PC-3 (cell line): ENCODE measurements around the gene KISS1. TPM values are rescaled to one million over a fixed set of nuclear protein-coding genes. Genes with fewer than 3 reads are reported as not detected.

Experiments used
- ATAC-seq: fragments of 200-7000 bp; cut with Tn5 transposase; 2 replicates; pipeline ENCODE4 v1.9.1; 2020; ENCODE audit warnings: mild to moderate bottlenecking, moderate library complexity
- BruUV-seq: library from RNA; stranded (reverse); fragments of 400-500 nt; replicated peaks from 2 replicates; lab custom pipeline; 2021; lab: Mats Ljungman, UMichigan
- CTCF ChIA-PET: fragments of 300-600 bp; sonication (Branson Sonifier 250); formaldehyde crosslinking; loops from one replicate; lab custom pipeline; 2022; ENCODE audit warnings: antibody characterized with exemption; lab: Charles Lee
- POLR2A ChIA-PET: fragments of 300-600 bp; sonication (Branson Sonifier 250); formaldehyde crosslinking; loops from one replicate; lab custom pipeline; 2022; ENCODE audit warnings: antibody characterized with exemption; ENCODE audit not compliant: unreplicated experiment; lab: Charles Lee
- DNase-seq: peaks from one replicate; pipeline ENCODE4 v3.0.0-alpha.2; 2015
- H2AFZ ChIP-seq: fragments of 300-600 bp; sonication (generic); 2 replicates; pipeline ENCODE4 v1.6.0; 2016; ENCODE audit warnings: antibody characterized with exemption, low read length
- H3F3A ChIP-seq: fragments of 300-600 bp; sonication (generic); one replicate; pipeline ENCODE4 v1.6.0; 2017; ENCODE audit warnings: antibody characterized with exemption, low read length, control low read depth, mild to moderate bottlenecking; ENCODE audit not compliant: unreplicated experiment
- H3K27ac ChIP-seq: fragments of 300-600 bp; sonication (generic); 2 replicates; pipeline ENCODE4 v1.5.1; 2016; ENCODE audit warnings: mild to moderate bottlenecking, low read length
- H3K27me3 ChIP-seq: fragments of 300-600 bp; sonication (generic); 2 replicates; pipeline ENCODE4 v1.6.1; 2016; ENCODE audit warnings: low read length, mixed read lengths
- H3K36me3 ChIP-seq: fragments of 300-600 bp; sonication (generic); 2 replicates; pipeline ENCODE4 v1.6.1; 2016; ENCODE audit warnings: low read depth, mixed run types, low read length, mixed read lengths
- H3K4me1 ChIP-seq: fragments of 300-600 bp; sonication (generic); 2 replicates; pipeline ENCODE4 v1.5.1; 2016; ENCODE audit warnings: low read length; ENCODE audit not compliant: insufficient read depth
- H3K4me2 ChIP-seq: fragments of 300-600 bp; sonication (generic); 2 replicates; pipeline ENCODE4 v1.6.0; 2016; ENCODE audit warnings: low read length
- H3K4me3 ChIP-seq: fragments of 300-600 bp; sonication (generic); 2 replicates; pipeline ENCODE4 v1.5.1; 2016; ENCODE audit warnings: mild to moderate bottlenecking, low read length, mixed read lengths
- H3K79me2 ChIP-seq: fragments of 300-600 bp; sonication (generic); 2 replicates; pipeline ENCODE4 v1.6.1; 2017; ENCODE audit warnings: low read length, mixed read lengths
- H3K9ac ChIP-seq: fragments of 300-600 bp; sonication (generic); 2 replicates; pipeline ENCODE4 v1.6.0; 2016; ENCODE audit warnings: mild to moderate bottlenecking, low read length
- H3K9me2 ChIP-seq: fragments of 300-600 bp; sonication (generic); replicated peaks from 2 replicates; pipeline ENCODE4 v1.6.1; 2016; ENCODE audit warnings: mixed run types, low read length, mixed read lengths
- H3K9me3 ChIP-seq: fragments of 300-600 bp; sonication (generic); 2 replicates; pipeline ENCODE4 v1.6.1; 2016; ENCODE audit warnings: low read length, mixed read lengths
- H4K20me1 ChIP-seq: fragments of 300-600 bp; sonication (generic); 2 replicates; pipeline ENCODE4 v1.6.1; 2016; ENCODE audit warnings: low read length, mixed read lengths
- EZH2 ChIP-seq: fragments of 300-600 bp; sonication (generic); IDR thresholded peaks from one replicate; pipeline ENCODE4 v1.6.1; 2017; ENCODE audit warnings: antibody characterized with exemption, mild to moderate bottlenecking, low read length; ENCODE audit not compliant: unreplicated experiment
- EZH2phosphoT487 ChIP-seq: fragments of 300-600 bp; sonication (generic); IDR thresholded peaks from 2 replicates; pipeline ENCODE4 v1.6.1; 2018; ENCODE audit warnings: mild to moderate bottlenecking, antibody characterized with exemption, low read length, borderline replicate concordance
- intact Hi-C: fragments of 100-400 bp; cut with micrococcal nuclease; formaldehyde crosslinking; loops from 2 replicates; pipeline ENCODE4 v1.9.0; 2023
- total RNA-seq: library from RNA; depleted of rRNA; stranded (reverse); fragments of >200 nt; gene quantifications from 2 replicates; pipeline ENCODE4 v1.2.3, GENCODE V29; 2014
- TF ChIP-seq, protein P1 (sequence below): fragments of 300-600 bp; sonication (generic); conservative IDR thresholded peaks from 2 replicates; pipeline ENCODE4 v1.5.1; 2017; ENCODE audit warnings: antibody characterized with exemption, low read depth, mild to moderate bottlenecking, low read length

The KISS1 gene
- total RNA-seq, 1 experiment from 2014 or later, result 12.3 TPM

DNA sequence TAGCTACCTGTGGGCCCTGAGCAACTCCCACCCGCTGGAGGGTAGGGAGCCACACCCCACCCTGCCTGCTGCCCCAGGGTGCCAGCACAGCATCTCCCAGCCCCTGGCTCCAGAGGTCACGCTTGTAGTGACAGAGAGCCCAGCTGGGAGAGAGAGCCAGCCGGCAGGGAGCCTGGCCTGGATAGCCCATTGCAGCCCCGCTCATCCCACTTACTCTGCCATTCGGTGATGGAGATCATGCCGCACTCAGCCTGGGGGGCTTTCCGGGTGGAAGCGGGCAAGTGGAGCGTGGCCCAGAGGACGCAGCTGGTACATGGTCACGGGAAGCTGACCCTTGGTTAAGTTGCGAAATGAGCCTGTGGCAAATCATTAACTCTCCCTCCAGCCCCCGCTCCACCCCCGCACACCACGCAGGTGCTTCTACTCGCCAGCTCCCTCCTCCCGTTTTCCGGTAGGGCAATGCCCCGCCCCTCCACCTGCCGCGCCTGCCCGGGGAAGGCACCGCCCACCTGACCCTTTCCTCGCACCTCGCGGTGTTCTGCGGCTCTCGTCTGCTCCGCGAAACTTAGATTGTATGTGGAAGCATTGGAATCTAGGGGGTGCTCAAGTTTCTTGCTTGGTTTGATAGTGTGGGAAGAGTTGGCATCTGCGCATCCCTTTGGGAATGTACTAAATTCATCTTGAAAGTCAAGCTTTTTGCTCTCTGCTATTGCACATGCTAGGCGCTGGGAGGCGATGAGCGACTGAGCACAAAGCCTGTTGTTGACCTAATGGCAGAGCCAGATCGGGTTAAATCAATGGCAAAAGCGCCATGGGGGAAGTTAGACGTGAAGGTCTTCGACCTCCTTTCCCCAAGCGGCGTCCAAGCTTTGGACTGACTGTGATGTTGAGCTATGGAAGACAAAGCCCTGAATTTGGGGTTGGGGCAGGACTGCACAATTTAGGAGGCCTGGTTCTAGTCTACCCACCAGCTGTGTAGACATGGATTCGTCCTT lies 17.7 kb upstream of the KISS1 start, which contains the start of gene GOLT1A:
GOLT1A (minus strand) TSS at position 321 of the 995 bp plus-strand sequence; CDS start at position 239, 82 bp downstream.
- Histone ChIP-seq H3F3A (no peaks in the 10 kb centered on the region), H3K9me3 (no peaks in the 10 kb centered on the region), H3K79me2 (no peaks in the 10 kb centered on the region), H3K4me1 (peaks cover 3% of the 10 kb centered on the region; the same call in 1 of the 2 replicates), H3K9ac (no peak within 1 kb of the TSS), H3K27ac (0 out of 2 replicates have a peak within 1 kb of the TSS, but pooled peaks have one; percentile 6), H3K36me3 (no peaks in the 10 kb centered on the region), H2AFZ (peak within 1 kb of the TSS; percentile 64), H3K27me3 (no peaks in the 10 kb centered on the region), H4K20me1 (no peaks in the 10 kb centered on the region), H3K4me3 (peak within 1 kb of the TSS; percentile 51), H3K4me2 (peak within 1 kb of the TSS; percentile 70), H3K9me2 (no peaks in the 10 kb centered on the region)
- peak; percentile 82 for DNase-seq
- CTCF ChIA-PET, result interaction anchor here (0.6 to 1.6 kb wide), 6 partner anchors 15 to 185 kb away, joined by 3 to 7 read pairs (median 4); no protein-coding TSS in a partner anchor
- POLR2A ChIA-PET, result no interaction called here
- ATAC-seq, result peak; percentile 84
- intact Hi-C loops, result no loop called here
- TF ChIP-seq EZH2phosphoT487, result no peak
- TF ChIP-seq, protein P1, sequence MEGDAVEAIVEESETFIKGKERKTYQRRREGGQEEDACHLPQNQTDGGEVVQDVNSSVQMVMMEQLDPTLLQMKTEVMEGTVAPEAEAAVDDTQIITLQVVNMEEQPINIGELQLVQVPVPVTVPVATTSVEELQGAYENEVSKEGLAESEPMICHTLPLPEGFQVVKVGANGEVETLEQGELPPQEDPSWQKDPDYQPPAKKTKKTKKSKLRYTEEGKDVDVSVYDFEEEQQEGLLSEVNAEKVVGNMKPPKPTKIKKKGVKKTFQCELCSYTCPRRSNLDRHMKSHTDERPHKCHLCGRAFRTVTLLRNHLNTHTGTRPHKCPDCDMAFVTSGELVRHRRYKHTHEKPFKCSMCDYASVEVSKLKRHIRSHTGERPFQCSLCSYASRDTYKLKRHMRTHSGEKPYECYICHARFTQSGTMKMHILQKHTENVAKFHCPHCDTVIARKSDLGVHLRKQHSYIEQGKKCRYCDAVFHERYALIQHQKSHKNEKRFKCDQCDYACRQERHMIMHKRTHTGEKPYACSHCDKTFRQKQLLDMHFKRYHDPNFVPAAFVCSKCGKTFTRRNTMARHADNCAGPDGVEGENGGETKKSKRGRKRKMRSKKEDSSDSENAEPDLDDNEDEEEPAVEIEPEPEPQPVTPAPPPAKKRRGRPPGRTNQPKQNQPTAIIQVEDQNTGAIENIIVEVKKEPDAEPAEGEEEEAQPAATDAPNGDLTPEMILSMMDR, result peak; percentile 73
- no TSS peak for BruUV-seq

DNA sequence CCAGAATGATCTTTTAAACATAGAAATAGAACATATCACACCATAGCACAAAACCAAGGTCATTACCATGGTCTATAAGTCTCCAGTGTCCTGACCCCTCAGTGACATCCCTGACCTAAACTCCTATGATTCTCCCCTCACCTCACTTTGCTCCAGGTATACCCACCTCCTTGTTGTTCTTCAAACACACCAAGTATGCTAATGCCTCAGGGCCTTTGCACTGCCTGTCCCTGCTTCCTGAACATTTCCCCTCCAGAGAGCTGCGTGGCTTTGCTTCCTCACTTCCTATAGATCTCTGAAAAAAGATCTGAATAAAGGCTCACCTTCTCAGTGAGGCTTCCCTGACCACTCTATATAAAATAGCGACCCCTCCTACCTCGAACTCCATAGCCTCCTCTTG lies 16.4 kb upstream of the KISS1 start:
- no peak overlapping the region for H3K9ac ChIP-seq
- no peak overlapping the region for H3K27ac ChIP-seq
- no peak for ATAC-seq
- H3K4me3 ChIP-seq, result no peak overlapping the region
- BruUV-seq, result no TSS peak
- no peaks in the 10 kb centered on the region for H4K20me1 ChIP-seq
- H3K9me3 ChIP-seq, result no peaks in the 10 kb centered on the region
- no peaks in the 10 kb centered on the region for H3K36me3 ChIP-seq
- no peaks in the 10 kb centered on the region for H3K9me2 ChIP-seq
- intact Hi-C loops, result no loop called here
- no peak for DNase-seq
- no peak overlapping the region for H2AFZ ChIP-seq
- H3K4me1 ChIP-seq, result peaks cover 3% of the 10 kb centered on the region; the same call in 1 of the 2 replicates
- TF ChIP-seq EZH2phosphoT487 (no peak), EZH2 (no peak)
- TF ChIP-seq, protein P1, result no peak
- ChIA-PET CTCF (no interaction called here), POLR2A (no interaction called here)
- H3K79me2 ChIP-seq, result no peaks in the 10 kb centered on the region
- no peaks in the 10 kb centered on the region for H3F3A ChIP-seq
- no peak overlapping the region for H3K4me2 ChIP-seq
- H3K27me3 ChIP-seq, result no peaks in the 10 kb centered on the region

DNA sequence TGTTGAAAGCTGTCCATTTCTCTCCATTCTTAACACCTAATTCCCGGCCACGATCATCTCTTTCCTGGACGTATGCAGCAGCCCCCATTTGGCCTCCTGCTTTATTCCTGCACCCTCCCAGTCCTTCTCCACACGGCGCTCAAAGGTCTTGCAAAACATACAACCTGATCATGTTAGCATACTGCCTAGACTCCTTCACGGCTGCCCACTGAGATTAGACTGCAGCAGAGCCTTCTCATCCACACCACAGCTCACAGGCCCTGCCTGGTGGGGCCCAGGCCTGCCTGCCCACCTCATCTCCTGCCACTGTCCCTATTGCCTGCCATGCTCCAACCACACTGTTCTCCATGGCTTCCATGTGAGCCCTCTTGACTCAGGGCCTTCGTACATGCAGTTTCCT lies 14.8 kb upstream of the KISS1 start:
- no peak overlapping the region for H3K9ac ChIP-seq
- no peaks in the 10 kb centered on the region for H4K20me1 ChIP-seq
- H3K4me2 ChIP-seq, result no peak overlapping the region
- DNase-seq, result no peak
- CTCF ChIA-PET, result interaction anchor here (0.7 kb wide), 1 partner anchor 54 kb away, joined by 7 read pairs; no protein-coding TSS in a partner anchor
- intact Hi-C loops, result no loop called here
- H3F3A ChIP-seq, result no peaks in the 10 kb centered on the region
- POLR2A ChIA-PET, result no interaction called here
- BruUV-seq, result no TSS peak
- H3K9me2 ChIP-seq, result no peaks in the 10 kb centered on the region
- ATAC-seq, result no peak
- TF ChIP-seq EZH2 (no peak), EZH2phosphoT487 (no peak)
- TF ChIP-seq, protein P1, result no peak
- H3K9me3 ChIP-seq, result no peaks in the 10 kb centered on the region
- H3K4me3 ChIP-seq, result no peak overlapping the region
- no peak overlapping the region for H3K27ac ChIP-seq
- no peaks in the 10 kb centered on the region for H3K79me2 ChIP-seq
- H3K36me3 ChIP-seq, result no peaks in the 10 kb centered on the region
- peaks cover 14% of the 10 kb centered on the region for H3K4me1 ChIP-seq
- no peak overlapping the region for H2AFZ ChIP-seq
- H3K27me3 ChIP-seq, result no peaks in the 10 kb centered on the region
